Ishikawa (cell line): ENCODE measurements around the gene ENC1.

ENCODE experiments used
- CEBPB ChIP-seq: IDR thresholded peaks from 2 replicates; pipeline ENCODE4 v1.6.1; 2012
- CREB1 ChIP-seq: IDR thresholded peaks from 2 replicates; pipeline ENCODE4 v1.6.1; 2012; ENCODE audit warnings: low read depth
- EGR1 ChIP-seq: IDR thresholded peaks from 2 replicates; pipeline ENCODE4 v1.6.1; 2012
- EP300 ChIP-seq: IDR thresholded peaks from 2 replicates; pipeline ENCODE4 v1.6.1; 2012; ENCODE audit warnings: borderline replicate concordance
- FOXM1 ChIP-seq: IDR thresholded peaks from 2 replicates; pipeline ENCODE4 v1.6.1; 2012; ENCODE audit warnings: low read depth, borderline replicate concordance
- NFIC ChIP-seq: IDR thresholded peaks from 2 replicates; pipeline ENCODE4 v1.6.1; 2012
- RAD21 ChIP-seq: IDR thresholded peaks from 2 replicates; pipeline ENCODE4 v1.6.1; 2012; ENCODE audit warnings: low read depth
- TAF1 ChIP-seq: IDR thresholded peaks from 2 replicates; pipeline ENCODE4 v1.6.1; 2012; ENCODE audit warnings: low read depth, mild to moderate bottlenecking
- TCF12 ChIP-seq: IDR thresholded peaks from 2 replicates; pipeline ENCODE4 v1.6.1; 2012; ENCODE audit warnings: low read depth
- TEAD4 ChIP-seq: IDR thresholded peaks from 2 replicates; pipeline ENCODE4 v1.6.1; 2012
- USF1 ChIP-seq: IDR thresholded peaks from 2 replicates; pipeline ENCODE4 v1.6.1; 2012
- YY1 ChIP-seq: IDR thresholded peaks from 2 replicates; pipeline ENCODE4 v1.6.1; 2012; ENCODE audit warnings: low read depth
- ZBTB7A ChIP-seq: IDR thresholded peaks from 2 replicates; pipeline ENCODE4 v1.6.1; 2012; ENCODE audit warnings: low read depth
- TF ChIP-seq, protein P1 (sequence below): IDR thresholded peaks from 2 replicates; pipeline ENCODE4 v1.6.1; 2012
- TF ChIP-seq, protein P2 (sequence below): IDR thresholded peaks from 2 replicates; pipeline ENCODE4 v1.6.1; 2012; ENCODE audit warnings: low read depth, mild to moderate bottlenecking

Gene ENC1

DNA sequence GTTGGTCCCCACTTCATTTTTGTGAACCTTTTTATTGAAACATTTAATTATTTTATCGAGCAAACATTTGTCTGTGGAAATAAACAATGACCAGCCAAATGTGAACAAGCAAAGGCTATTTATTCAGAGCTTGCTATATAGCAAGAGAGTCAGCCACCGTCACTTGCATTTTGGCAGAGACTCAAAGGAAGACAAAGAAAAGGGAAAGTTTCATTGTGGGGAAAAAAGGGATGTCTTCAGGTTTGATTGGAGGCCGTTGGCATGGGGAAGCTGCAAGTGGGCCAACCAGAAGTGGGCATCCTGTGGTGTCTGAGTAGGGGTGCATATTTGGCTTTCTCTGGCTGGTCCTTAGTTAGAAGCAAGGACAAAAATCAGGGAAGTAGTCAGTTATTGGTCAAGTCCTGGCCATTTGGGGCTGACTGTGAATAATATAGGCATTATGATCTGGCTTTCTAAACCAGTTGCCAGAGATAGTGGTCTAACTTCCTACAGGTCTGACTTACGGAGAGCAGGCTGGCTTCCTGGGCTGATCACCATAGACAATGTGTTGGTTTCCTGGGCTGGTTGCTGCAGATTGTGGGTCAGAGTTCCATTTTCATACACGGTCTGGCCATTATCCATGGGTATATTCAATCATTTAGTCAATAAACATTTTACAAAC, 16.6 kb downstream of the ENC1 start:
- no peak for TF ChIP-seq TEAD4
- no peak for TF ChIP-seq TCF12
- TF ChIP-seq, protein P1, sequence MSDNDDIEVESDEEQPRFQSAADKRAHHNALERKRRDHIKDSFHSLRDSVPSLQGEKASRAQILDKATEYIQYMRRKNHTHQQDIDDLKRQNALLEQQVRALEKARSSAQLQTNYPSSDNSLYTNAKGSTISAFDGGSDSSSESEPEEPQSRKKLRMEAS, result no peak
- no peak for TF ChIP-seq NFIC
- no peak for TF ChIP-seq CEBPB

DNA sequence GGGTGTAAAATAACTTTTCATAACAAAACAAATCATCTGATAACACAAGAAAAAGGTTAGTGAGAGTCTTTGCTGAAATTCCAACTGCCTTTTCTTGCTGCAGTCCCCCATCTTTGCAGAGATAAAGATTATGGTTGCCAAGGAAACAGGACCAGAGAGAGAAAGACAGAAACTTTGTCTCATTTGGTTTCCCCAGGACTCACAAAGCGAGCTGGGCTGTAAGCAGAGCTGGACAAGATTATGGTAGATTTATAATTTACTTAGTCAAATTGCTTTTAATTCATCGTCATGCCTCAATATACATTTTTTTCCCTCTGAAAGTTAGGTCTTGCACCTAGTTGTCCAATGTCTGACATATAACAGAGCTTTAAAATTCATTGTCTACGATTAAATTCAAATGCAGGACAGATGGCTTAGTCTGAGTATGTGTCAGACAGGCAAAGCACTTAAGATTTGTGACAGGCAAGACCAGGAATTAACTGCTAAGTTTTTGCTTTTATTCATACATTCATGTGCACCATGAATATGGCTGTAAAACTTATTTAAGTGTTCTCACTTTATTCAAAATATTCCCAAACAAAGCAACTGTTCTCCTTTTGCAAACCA, 17.4 kb downstream of the ENC1 start:
- no peak for TF ChIP-seq RAD21
- no peak for TF ChIP-seq EP300
- TF ChIP-seq, protein P2, sequence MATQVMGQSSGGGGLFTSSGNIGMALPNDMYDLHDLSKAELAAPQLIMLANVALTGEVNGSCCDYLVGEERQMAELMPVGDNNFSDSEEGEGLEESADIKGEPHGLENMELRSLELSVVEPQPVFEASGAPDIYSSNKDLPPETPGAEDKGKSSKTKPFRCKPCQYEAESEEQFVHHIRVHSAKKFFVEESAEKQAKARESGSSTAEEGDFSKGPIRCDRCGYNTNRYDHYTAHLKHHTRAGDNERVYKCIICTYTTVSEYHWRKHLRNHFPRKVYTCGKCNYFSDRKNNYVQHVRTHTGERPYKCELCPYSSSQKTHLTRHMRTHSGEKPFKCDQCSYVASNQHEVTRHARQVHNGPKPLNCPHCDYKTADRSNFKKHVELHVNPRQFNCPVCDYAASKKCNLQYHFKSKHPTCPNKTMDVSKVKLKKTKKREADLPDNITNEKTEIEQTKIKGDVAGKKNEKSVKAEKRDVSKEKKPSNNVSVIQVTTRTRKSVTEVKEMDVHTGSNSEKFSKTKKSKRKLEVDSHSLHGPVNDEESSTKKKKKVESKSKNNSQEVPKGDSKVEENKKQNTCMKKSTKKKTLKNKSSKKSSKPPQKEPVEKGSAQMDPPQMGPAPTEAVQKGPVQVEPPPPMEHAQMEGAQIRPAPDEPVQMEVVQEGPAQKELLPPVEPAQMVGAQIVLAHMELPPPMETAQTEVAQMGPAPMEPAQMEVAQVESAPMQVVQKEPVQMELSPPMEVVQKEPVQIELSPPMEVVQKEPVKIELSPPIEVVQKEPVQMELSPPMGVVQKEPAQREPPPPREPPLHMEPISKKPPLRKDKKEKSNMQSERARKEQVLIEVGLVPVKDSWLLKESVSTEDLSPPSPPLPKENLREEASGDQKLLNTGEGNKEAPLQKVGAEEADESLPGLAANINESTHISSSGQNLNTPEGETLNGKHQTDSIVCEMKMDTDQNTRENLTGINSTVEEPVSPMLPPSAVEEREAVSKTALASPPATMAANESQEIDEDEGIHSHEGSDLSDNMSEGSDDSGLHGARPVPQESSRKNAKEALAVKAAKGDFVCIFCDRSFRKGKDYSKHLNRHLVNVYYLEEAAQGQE, result no peak
- no peak for TF ChIP-seq TCF12
- TF ChIP-seq TAF1, result no peak

DNA sequence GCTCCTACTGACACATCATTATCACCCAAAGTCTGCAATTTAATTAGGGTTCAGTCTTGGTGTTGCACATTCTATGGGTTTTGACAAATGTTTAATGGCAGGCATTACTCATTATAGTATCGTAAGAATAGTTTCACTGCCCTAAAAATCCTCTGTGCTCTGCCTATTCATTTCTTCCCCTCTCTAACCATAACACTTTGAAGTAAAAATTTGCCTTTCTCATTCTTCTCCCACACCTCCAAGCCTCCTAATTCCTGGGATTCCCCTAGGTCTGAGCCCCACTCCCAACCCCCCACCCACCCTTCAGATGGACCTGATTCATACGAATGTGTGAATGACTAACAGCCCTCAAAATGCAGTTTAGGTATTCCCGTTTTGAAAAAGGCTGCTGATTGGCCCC, 18.4 kb downstream of the ENC1 start:
- TF ChIP-seq TAF1 (no peak), CREB1 (no peak), NFIC (no peak)

GRCh38 chr5:74621492-74621891, 19.0 kb downstream of the ENC1 start:
- TF ChIP-seq TEAD4, result no peak
- no peak for TF ChIP-seq EGR1
- TF ChIP-seq, protein P1, result no peak
- no peak for TF ChIP-seq EP300
- no peak for TF ChIP-seq TCF12
- TF ChIP-seq FOXM1, result no peak
- TF ChIP-seq, protein P2, result no peak

DNA sequence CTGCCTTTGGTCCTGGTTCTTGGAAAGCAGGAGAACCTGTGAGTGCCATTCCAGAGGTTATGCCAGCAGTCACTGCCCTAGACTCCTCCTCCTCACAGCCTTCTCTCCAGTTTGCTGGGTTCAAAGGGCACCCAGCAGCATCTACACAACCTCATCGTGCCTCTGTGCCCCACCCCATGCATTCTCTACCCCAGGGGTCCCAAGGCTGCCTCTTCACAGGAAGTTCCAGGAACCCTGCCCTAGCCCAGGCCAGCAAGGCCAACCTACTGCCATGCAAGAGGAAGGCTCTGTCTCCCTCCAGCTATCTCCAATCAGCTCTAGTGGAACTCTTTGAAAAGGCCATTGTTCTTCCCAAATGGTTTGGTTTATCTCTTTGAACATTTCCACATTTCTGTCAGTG, 21.2 kb downstream of the ENC1 start:
- no peak for TF ChIP-seq YY1
- TF ChIP-seq FOXM1, result no peak
- no peak for TF ChIP-seq USF1
- TF ChIP-seq CEBPB, result no peak
- TF ChIP-seq EP300, result no peak
- no peak for TF ChIP-seq TCF12
- no peak for TF ChIP-seq TAF1
- no peak for TF ChIP-seq CREB1
- TF ChIP-seq, protein P2, result no peak
- TF ChIP-seq RAD21, result no peak
- no peak for TF ChIP-seq TEAD4
- no peak for TF ChIP-seq EGR1
- no peak for TF ChIP-seq ZBTB7A
- no peak for TF ChIP-seq NFIC
- TF ChIP-seq, protein P1, result no peak
